GM18951 (cell line): Measurements from ENCODE around the gene ZNF407.

Experiments
- POLR2A ChIP-seq: IDR thresholded peaks from 4 replicates; pipeline ENCODE4 v1.6.1; 2011; ENCODE audit warnings: mild to moderate bottlenecking; ENCODE audit not compliant: insufficient read length, insufficient read depth; ENCODE audit errors: extremely low read depth
- in situ Hi-C: fragments of 300-500 bp; cut with MboI; formaldehyde crosslinking; loops from one replicate; pipeline ENCODE4 v1.12.0; 2022; ENCODE audit warnings: low sequenced_read_pairs, mixed read lengths, inconsistent platforms; ENCODE audit not compliant: unreplicated experiment

ZNF407 gene

DNA sequence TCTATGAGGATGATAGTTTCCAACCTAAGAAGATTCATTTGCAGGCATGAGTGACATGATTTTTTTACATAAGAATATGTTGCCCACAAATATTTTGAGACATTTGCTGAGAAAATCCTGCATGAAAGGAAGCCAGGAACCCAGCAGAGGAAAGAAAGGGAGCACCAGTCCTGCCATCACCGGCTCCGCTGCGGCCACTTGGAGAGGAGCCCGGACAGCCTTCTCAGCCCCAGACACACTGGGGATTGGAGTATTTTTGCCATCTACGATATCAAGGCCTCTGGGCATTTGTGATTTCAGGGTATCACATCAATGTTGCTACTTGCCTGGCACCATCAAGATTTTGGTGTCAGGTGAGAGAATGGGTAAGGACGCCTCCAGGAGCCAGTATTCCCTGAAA lies 383.0 kb downstream of the ZNF407 start:
- in situ Hi-C loops, result no loop called here
- TF ChIP-seq POLR2A, result no peak

- no peak for TF ChIP-seq POLR2A
- in situ Hi-C loops, result no loop called here
Measured at GRCh38 chr18:74981476-74981875, 383.8 kb downstream of the ZNF407 start.

GRCh38 chr18:74982946-74983635 lies 385.4 kb downstream of the ZNF407 start:
- no peak for TF ChIP-seq POLR2A
- in situ Hi-C loops, result no loop called here

DNA sequence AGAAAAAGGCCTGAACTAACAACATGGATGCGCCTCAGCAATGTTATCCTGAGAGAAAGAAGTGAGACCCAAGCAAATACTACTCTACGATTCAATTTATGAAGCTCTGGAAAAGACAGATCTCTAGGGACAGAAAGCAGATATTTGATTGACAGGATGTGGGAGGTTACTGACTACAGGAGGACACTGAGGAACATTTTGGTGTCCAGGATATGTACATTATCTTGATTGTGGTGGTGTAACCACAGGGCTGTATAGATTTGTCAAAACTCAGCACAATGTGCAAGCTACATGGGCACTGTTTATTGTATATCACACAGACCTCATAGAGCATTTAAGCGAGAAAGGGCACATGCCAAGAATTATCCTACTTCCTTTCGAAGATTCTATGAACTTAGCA lies 391.5 kb downstream of the ZNF407 start:
- in situ Hi-C loops, result no loop called here
- TF ChIP-seq POLR2A, result no peak

- TF ChIP-seq POLR2A, result no peak
- in situ Hi-C loops, result no loop called here
Measured at GRCh38 chr18:74990563-74991081, 393.0 kb downstream of the ZNF407 start.

DNA sequence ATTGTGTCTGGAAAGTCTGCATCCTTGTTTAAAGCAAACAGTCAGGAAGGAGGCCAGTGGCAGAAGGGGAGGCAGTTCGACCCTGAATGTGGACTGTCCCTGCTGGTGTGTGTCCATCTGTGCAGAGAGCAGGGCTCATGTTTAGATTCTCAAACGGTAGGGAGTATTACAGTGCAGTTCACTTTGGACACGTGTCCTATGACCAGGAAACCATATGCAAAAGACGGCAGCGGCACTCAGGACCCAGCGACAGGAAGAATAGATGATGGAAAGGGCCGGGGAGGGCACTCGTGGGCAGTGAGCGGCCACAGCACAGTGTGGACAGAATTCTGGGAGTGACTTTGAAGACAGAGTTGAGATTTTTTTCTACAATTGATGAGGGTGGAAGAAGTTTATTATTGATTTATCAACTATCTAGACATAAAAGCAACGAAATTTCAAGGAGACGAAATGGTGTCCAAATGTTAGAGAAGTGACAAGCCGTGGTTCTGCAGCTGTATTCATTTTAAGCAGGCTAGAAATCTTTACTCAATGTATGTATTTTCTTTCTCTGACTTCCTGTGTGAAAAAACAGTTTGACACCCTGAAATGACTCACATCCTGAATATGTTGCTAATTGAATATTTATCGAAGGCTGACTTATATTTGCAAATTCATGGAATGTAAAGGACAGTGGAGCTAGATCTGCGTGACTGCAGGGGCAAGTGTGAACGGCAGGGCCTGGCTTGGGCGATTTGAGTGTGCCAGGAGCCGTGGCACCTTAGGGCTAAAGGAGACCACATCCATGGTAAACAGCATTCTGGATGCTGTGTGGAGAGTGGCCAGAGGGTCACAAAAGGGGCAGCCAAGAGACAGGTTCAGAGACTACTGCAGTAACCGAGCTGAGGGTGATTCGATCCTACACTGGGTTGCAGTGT lies 397.1 kb downstream of the ZNF407 start:
- TF ChIP-seq POLR2A, result peak; percentile 54
- in situ Hi-C loops, result no loop called here

- no peak for TF ChIP-seq POLR2A
- in situ Hi-C loops, result no loop called here
Measured at GRCh38 chr18:74995419-74995736, 397.7 kb downstream of the ZNF407 start.

- in situ Hi-C loops, result no loop called here
- no peak for TF ChIP-seq POLR2A
Measured at GRCh38 chr18:74996055-74996454, 398.4 kb downstream of the ZNF407 start.

DNA sequence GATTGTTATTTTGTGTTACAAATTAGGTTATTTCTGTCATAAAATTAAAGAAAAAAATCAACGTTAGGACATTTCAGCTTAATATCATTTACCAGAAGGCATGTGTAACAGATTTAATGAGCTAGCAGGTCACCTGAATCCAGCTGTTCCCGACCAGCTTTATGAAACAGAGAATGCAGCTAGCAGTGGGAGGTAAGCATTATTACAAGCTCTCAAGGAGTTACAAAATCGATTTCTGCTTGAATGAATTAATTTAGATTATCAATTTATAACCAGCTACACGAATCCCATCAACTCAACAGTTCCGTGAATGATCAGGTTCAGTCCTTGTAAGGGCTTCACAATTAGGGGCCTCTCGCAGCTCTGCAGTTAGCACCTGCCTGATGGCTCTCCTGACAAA lies 399.3 kb downstream of the ZNF407 start:
- in situ Hi-C loops, result no loop called here
- no peak for TF ChIP-seq POLR2A

- TF ChIP-seq POLR2A, result no peak
- in situ Hi-C loops, result no loop called here
Measured at GRCh38 chr18:75000920-75001319, 403.2 kb downstream of the ZNF407 start.

- in situ Hi-C loops, result no loop called here
- TF ChIP-seq POLR2A, result no peak
Measured at GRCh38 chr18:75003039-75003438, 405.4 kb downstream of the ZNF407 start.

- in situ Hi-C loops, result no loop called here
- TF ChIP-seq POLR2A, result no peak
Measured at GRCh38 chr18:75003764-75004690, 406.4 kb downstream of the ZNF407 start.

DNA sequence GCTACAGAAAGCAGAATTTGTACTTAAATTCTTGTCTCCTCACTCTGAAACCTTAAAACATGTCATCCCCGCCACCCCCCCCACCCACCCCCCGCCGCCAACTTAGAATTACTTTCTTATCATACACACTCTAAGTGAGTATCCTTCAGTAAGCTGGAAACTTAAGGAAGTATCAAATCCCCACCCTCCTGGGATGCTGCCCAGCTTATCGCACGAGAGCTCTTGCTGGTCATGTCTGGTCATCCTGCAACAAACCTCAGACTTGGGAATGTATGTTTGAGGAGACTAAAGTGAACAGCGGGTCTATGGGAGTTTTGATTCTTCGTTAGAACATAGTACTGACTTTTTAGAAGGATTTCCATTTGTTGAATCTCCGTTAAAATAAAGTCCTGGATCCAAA lies 408.0 kb downstream of the ZNF407 start:
- in situ Hi-C loops, result no loop called here
- no peak for TF ChIP-seq POLR2A
